ENCODE measurements around the gene TNRC18. TPM values are rescaled to one million over a fixed set of nuclear protein-coding genes. Genes with fewer than 3 reads are reported as not detected.
"Not testable (repeated sequence)": the region's sequence is repeated elsewhere in the genome, so short reads cannot be mapped to it uniquely, and the experiment has no call there.

Gene TNRC18
- total RNA-seq, 1 donor from 2014 or later, result 50.1 TPM

- DNase-seq, result no peak
These were observed 132.3 kb downstream of the TNRC18 start for GRCh38 chr7:5291301-5291700.

GRCh38 chr7:5289355-5289754 lies 134.3 kb downstream of the TNRC18 start:
- DNase-seq, result no peak

- not testable (repeated sequence) for DNase-seq
These were observed 135.1 kb downstream of the TNRC18 start for GRCh38 chr7:5288560-5288959.

- no peak for DNase-seq
These were observed 135.8 kb downstream of the TNRC18 start for GRCh38 chr7:5287802-5288201.

- DNase-seq, result not testable (repeated sequence)
These were observed 136.3 kb downstream of the TNRC18 start for GRCh38 chr7:5287373-5287772.

GRCh38 chr7:5286933-5287332 lies 136.7 kb downstream of the TNRC18 start:
- DNase-seq, result no peak

- DNase-seq, result no peak
These were observed 139.0 kb downstream of the TNRC18 start for GRCh38 chr7:5284304-5285281.

- no peak for DNase-seq
These were observed 140.0 kb downstream of the TNRC18 start for GRCh38 chr7:5283421-5284303.

- DNase-seq, result no peak
These were observed 140.9 kb downstream of the TNRC18 start, which contains the start of gene SLC29A4 for GRCh38 chr7:5282543-5283316. SLC29A4 (plus strand) TSS chr7:5282943; CDS start chr7:5287817, 4,874 bp downstream.

GRCh38 chr7:5281598-5282500 lies 141.8 kb downstream of the TNRC18 start:
- not testable (repeated sequence) for DNase-seq

GRCh38 chr7:5279734-5280133 lies 143.9 kb downstream of the TNRC18 start:
- DNase-seq, result no peak

- DNase-seq, result no peak
These were observed 144.9 kb downstream of the TNRC18 start for GRCh38 chr7:5278766-5279165.

- no peak for DNase-seq
These were observed 147.0 kb downstream of the TNRC18 start for GRCh38 chr7:5276611-5277010.

GRCh38 chr7:5276123-5276522 lies 147.5 kb downstream of the TNRC18 start:
- DNase-seq, result not testable (repeated sequence)

- DNase-seq, result not testable (repeated sequence)
These were observed 148.1 kb downstream of the TNRC18 start for GRCh38 chr7:5275510-5275909.

- DNase-seq, result not testable (repeated sequence)
These were observed 148.6 kb downstream of the TNRC18 start for GRCh38 chr7:5274985-5275431.

- DNase-seq, result no peak
These were observed 149.2 kb downstream of the TNRC18 start for GRCh38 chr7:5274441-5274840.

- not testable (repeated sequence) for DNase-seq
These were observed 149.7 kb downstream of the TNRC18 start for GRCh38 chr7:5273831-5274405.

- DNase-seq, result no peak
These were observed 152.8 kb downstream of the TNRC18 start for GRCh38 chr7:5270788-5271187.

GRCh38 chr7:5269992-5270657 lies 153.5 kb downstream of the TNRC18 start:
- DNase-seq, result not testable (repeated sequence)
